ENCODE results near the gene ATG10.

The ATG10 gene

GRCh38 chr5:82168294-82168693, 196.5 kb downstream of the ATG10 start:
- no peak for DNase-seq

- no peak for DNase-seq
These were observed 198.1 kb downstream of the ATG10 start for GRCh38 chr5:82169892-82170291.

DNA sequence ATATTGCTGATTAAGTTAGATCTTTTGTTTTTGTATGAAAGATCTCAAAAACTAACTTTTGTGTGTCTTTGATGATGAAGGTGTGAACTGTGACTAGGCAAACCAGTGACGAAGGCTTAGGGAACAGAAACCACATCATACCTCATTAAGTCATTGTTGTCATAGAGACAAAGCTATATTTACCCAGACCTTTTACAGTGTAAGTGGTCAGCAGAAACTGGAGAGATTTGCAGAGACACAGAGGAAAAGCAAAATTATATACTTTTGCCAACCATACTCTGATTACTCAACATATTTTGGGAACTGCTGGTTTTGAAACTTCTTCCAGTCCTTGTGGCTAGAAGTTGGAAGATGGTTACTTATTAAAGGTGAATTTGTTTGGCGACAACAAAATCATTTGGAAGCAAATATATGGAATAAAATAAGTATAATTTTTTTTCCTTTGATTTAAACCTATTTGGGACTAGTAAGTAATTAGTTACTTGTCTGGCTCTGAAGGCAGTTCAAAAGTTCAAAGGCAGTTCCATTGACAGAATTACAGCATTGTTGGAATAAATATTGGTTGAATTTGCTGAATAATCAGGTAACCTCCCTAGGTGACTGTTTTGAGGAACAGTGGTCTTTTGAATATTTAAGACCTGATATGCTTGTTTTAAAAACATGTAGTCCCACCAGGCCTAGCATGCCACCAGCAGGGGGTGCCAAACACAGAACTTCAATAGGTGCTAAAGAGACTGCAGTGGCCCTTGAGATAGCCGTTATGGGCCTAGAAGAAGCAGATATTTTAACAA, 202.5 kb downstream of the ATG10 start:
- no peak for DNase-seq

DNA sequence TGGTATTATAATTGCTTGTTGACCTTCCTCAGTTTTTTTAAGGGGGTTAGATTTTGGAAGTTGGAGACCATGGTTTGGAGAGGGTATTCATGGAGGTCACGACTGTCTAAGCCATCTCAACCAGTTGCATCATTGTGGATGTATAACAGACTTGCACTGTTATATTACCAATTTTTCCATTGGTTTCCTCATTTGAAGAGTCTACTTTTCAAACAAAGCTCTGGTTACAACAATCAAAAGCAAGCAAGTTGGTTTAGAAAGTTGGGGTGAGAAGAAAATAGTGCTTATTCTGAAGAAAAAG, 203.0 kb downstream of the ATG10 start:
- DNase-seq, result no peak

- DNase-seq, result no peak
These were observed 204.4 kb downstream of the ATG10 start for GRCh38 chr5:82176115-82176814.

- no peak for DNase-seq
These were observed 206.6 kb downstream of the ATG10 start for GRCh38 chr5:82178378-82178777.

DNA sequence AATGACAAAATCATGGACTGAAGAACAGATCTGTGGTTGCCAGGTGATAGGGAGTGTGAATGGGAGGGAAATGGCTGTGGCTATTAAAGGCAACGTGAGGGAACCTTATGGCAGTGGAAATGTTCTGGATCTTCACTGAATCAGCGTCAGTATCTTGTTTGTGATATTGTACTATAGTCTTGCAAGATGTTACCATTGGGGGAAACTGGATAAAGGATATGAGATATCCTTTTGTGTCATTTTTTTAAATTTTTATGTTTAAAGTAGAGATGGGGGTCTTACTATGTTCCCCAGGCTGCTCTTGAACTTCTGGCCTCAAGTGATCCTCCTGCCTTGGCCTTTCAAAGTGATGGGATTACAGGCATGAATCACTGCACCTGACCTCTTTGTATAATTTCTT, 210.8 kb downstream of the ATG10 start:
- DNase-seq, result no peak

DNA sequence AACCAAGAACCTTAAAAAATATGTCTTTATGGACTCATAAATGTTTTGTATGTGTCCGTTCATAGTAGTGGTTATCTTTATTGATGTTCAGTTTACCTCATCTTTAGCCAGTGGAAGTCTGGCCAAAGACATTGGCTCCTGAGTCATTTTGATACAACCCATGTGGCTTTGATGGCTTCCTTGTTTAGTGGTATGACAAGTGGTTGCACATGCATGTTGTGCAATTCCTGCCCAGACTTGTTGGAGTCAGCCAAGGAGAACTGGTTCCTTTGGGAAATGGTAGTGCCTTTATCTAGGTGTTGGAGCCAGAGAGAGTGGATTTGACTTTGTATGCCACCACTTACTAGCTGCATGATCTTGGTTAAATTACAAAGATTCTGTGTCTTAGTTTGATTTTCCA, 212.0 kb downstream of the ATG10 start:
- no peak for DNase-seq

DNA sequence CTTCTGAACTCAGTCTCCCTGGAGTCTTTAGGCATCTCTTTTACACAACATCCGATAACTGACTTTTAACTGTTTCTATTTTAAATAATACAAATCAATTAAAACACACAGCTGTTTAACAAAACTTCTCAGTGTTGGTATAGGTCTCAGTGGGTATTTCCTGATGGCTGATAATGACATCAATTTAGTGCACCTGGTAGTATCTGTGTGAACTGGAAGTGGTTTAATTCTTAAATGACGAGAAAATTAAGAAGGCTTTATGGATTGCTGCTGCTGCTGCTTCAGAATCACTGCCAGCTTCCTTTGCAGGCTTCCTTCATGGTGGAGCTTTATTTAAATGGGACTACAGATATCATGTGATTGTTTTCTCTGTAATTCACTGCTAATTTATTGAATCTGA, 214.0 kb downstream of the ATG10 start:
- no peak for DNase-seq

- DNase-seq, result no peak
These were observed 225.7 kb downstream of the ATG10 start for GRCh38 chr5:82197550-82197949.

- no peak for DNase-seq
These were observed 232.7 kb downstream of the ATG10 start for GRCh38 chr5:82204567-82204966.

- no peak for DNase-seq
These were observed 233.2 kb downstream of the ATG10 start for GRCh38 chr5:82205005-82205404.

DNA sequence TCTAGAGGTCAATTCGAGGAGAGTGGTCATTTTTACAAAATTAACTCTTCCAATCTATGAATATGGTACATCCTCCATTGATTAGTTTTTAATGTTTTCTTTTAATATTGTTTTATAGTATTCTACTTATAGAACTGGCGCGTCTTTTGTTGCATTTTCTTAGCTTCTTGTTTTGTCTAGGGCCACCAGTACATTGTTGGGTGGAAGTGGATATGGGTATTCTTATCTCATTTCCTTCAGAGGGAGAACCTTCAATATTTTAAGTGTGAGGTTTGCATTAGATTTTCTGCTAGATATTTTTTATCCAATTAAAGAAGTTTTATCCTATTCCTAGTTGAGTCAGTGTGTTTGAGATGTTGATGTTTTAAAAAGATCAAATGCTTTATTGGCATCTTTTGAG, 236.5 kb downstream of the ATG10 start:
- no peak for DNase-seq

- DNase-seq, result no peak
These were observed 240.2 kb downstream of the ATG10 start for GRCh38 chr5:82211855-82212572.

- DNase-seq, result no peak
These were observed 246.1 kb downstream of the ATG10 start for GRCh38 chr5:82217917-82218316.

DNA sequence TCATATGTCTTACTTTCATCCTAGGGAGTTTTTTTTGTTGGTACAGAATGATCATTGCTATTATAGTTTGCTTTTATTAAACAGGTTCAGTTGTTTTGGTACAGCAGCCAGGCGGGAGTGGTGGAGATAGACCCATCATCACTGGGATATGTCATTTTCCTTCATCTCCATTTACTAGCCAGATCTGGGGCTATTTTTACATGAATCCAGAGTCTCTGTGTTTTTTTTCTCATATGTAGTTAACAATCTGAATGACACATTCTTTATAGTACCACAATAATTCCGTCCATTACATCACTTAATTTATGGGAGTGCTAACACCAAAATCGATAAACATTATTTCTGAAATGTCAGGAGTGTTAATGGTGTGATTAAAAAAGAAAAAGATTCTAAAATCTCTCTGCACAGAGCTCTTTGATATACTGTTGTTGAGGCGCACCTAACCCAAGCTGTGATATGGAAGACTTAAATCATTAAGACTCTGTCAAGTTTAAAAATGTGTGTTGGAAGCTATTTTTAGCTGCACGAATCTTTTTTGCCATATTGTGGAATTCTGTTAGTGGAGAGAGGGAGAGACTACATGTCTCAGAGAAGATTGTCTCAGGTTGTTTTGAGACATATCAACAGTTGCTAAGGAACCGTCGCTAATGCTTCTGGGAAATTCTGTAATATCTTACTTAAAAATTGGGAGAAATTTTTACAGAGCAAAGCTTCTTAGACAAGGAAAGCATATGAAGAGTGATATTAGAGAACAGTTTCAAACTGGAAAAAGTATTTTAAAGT, 246.7 kb downstream of the ATG10 start:
- no peak for DNase-seq

DNA sequence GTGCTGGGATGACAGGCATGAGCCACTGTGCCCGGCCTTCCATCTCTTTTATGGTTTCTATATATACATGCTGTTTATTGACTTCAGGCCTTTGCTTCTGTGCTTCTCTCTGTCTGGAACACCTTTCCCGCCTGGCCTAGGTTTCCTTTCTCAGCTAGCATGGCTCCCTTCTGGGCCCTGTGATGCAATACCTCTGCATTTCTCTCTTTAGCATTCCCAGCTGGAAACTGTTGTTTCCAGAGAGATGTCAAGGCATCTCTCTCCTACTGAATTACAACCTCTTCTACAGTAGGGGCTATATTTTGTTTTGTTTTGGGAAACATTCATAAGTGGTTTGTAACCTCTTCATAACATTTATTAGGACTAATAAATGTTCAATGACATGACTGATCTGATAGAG, 249.2 kb downstream of the ATG10 start:
- DNase-seq, result no peak

GRCh38 chr5:82222597-82223574, 251.1 kb downstream of the ATG10 start:
- no peak for DNase-seq

GRCh38 chr5:82225525-82226172, 253.8 kb downstream of the ATG10 start:
- DNase-seq, result peak; percentile 17

- no peak for DNase-seq
These were observed 263.1 kb downstream of the ATG10 start for GRCh38 chr5:82234885-82235284.

GRCh38 chr5:82244151-82244550, 272.3 kb downstream of the ATG10 start:
- no peak for DNase-seq
